ENCODE data around the gene CHRM1.

Gene CHRM1

GRCh38 chr11:62882788-62883501 is 38.2 kb downstream of the CHRM1 start:
- no peak for DNase-seq (ENCODE audit: low read depth)
- H3K4me3 ChIP-seq (ENCODE audit: control insufficient read depth, low read depth, low read length): peak overlapping the region; percentile 96
- TF ChIP-seq CTCF (IDR thresholded peaks at IDR 0.05; ENCODE audit: control insufficient read depth, insufficient read depth, low read depth, low read length, missing control alignments): no peak

GRCh38 chr11:62882431-62882749 is 38.8 kb downstream of the CHRM1 start:
- TF ChIP-seq CTCF (IDR thresholded peaks at IDR 0.05; ENCODE audit: control insufficient read depth, insufficient read depth, low read depth, low read length, missing control alignments): no peak
- peak overlapping the region; percentile 96 for H3K4me3 ChIP-seq (ENCODE audit: control insufficient read depth, low read depth, low read length)
- no peak for DNase-seq (ENCODE audit: low read depth)

GRCh38 chr11:62881579-62882430 is 39.4 kb downstream of the CHRM1 start:
- peak; percentile 91 for DNase-seq (ENCODE audit: low read depth)
- H3K4me3 ChIP-seq (ENCODE audit: control insufficient read depth, low read depth, low read length): peak overlapping the region; percentile 96
- TF ChIP-seq CTCF (IDR thresholded peaks at IDR 0.05; ENCODE audit: control insufficient read depth, insufficient read depth, low read depth, low read length, missing control alignments): no peak

- H3K4me3 ChIP-seq (ENCODE audit: control insufficient read depth, low read depth, low read length): peak within 1 kb of the TSS; percentile 96
- peak; percentile 70 for TF ChIP-seq CTCF (IDR thresholded peaks at IDR 0.05; ENCODE audit: control insufficient read depth, insufficient read depth, low read depth, low read length, missing control alignments)
- peak; percentile 50 for DNase-seq (ENCODE audit: low read depth)
These were observed 40.2 kb downstream of the CHRM1 start, which contains the start of gene SLC3A2 for GRCh38 chr11:62880803-62881578. Gene SLC3A2, plus strand, starts transcription at chr11:62880896. Its CDS starts 128 bp downstream, at chr11:62881024.

- DNase-seq (ENCODE audit: low read depth): peak; percentile 46
- H3K4me3 ChIP-seq (ENCODE audit: control insufficient read depth, low read depth, low read length): peak overlapping the region; percentile 96
- TF ChIP-seq CTCF (IDR thresholded peaks at IDR 0.05; ENCODE audit: control insufficient read depth, insufficient read depth, low read depth, low read length, missing control alignments): no peak
These were observed 40.8 kb downstream of the CHRM1 start for GRCh38 chr11:62880231-62880802.
